NCI-H146 treated with DMSO at 0.1 percent for 48 hours (cell line): ENCODE data around the gene C9orf78.
A peak's percentile ranks its signal among the peaks of the same experiment; 100 is the strongest.

Source experiments
- DNase-seq: peaks from one replicate; lab custom pipeline; 2025; ENCODE audit not compliant: unreplicated experiment; lab: John Stamatoyannopoulos, UW

C9orf78 gene, protein sequence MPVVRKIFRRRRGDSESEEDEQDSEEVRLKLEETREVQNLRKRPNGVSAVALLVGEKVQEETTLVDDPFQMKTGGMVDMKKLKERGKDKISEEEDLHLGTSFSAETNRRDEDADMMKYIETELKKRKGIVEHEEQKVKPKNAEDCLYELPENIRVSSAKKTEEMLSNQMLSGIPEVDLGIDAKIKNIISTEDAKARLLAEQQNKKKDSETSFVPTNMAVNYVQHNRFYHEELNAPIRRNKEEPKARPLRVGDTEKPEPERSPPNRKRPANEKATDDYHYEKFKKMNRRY

GRCh38 chr9:129835128-129835859 lies at the start of gene C9orf78, which contains the start of gene USP20:
Gene C9orf78 (minus strand): TSS chr9:129835275. CDS start chr9:129835221, 54 bp downstream.
Gene USP20 (plus strand): TSS chr9:129835458. CDS start chr9:129852556, 17,098 bp downstream.
- DNase-seq, result peak; percentile 84

DNA sequence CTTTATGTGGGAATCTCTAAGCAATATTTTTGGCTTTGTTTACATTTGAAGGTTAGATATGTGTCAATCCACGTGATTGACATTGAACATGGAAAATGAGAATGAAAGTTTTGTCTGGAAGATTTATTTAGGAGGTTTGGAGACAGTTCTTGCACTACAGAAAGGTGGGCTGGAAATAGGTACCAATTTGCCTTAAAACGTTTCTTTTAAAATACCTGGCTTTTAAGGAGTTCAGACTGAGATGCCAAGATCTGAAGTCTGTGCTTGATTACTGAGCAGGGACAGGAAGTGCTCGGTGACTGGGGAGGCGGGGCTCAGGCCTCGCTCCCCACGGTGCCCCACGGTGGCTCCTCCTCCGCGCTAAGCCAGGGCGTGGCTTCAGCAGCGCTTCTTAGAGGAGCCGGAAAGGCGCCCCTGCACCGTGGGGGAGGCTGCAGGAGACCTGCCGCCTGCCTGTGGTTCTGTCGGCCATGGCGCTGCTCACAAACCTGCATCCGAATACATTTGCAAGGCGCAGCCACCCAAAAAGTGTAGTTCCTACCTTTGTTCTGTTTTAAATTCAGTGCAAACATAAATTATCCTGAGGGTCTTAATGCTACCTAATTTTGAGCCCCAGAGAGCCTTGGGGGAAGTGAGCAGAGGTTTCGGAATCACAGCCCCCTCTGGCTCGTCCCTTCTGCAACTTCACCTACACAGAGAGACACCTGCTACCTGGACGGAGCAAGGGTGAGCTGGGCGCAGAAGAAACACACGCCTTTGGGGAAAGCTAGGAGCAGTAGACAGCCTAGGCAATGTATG lies 49.3 kb upstream of the C9orf78 start:
- peak; percentile 69 for DNase-seq

GRCh38 chr9:129881547-129882324 lies 46.7 kb upstream of the C9orf78 start:
- DNase-seq, result no peak

GRCh38 chr9:129880654-129881546 lies 45.8 kb upstream of the C9orf78 start:
- DNase-seq, result no peak

GRCh38 chr9:129879991-129880653 lies 45.0 kb upstream of the C9orf78 start:
- no peak for DNase-seq

- no peak for DNase-seq
Observed at GRCh38 chr9:129879103-129879699, 44.1 kb upstream of the C9orf78 start.

DNA sequence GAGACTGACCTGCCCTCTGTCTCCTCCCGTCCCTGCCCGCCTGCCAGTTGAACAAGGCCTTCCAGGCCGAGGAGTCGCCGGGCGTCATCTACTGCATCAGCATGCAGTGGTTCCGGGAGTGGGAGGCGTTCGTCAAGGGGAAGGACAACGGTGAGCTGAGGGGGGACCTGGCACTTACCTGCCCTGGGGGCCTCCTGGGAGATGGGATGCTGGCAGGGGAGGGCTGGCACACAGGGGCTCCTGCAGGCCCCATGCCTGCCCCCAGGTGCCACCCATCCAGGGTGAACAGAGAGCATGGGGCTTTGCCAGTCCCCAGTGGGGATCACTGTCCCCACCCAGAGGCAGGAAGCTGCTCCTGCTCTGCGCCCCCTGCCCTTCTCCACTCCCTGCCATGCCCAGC lies 43.2 kb upstream of the C9orf78 start:
- DNase-seq, result no peak

GRCh38 chr9:129876815-129877214 lies 41.7 kb upstream of the C9orf78 start:
- DNase-seq, result no peak

GRCh38 chr9:129875687-129876395 lies 40.8 kb upstream of the C9orf78 start:
- no peak for DNase-seq

GRCh38 chr9:129875181-129875611 lies 40.1 kb upstream of the C9orf78 start:
- no peak for DNase-seq

DNA sequence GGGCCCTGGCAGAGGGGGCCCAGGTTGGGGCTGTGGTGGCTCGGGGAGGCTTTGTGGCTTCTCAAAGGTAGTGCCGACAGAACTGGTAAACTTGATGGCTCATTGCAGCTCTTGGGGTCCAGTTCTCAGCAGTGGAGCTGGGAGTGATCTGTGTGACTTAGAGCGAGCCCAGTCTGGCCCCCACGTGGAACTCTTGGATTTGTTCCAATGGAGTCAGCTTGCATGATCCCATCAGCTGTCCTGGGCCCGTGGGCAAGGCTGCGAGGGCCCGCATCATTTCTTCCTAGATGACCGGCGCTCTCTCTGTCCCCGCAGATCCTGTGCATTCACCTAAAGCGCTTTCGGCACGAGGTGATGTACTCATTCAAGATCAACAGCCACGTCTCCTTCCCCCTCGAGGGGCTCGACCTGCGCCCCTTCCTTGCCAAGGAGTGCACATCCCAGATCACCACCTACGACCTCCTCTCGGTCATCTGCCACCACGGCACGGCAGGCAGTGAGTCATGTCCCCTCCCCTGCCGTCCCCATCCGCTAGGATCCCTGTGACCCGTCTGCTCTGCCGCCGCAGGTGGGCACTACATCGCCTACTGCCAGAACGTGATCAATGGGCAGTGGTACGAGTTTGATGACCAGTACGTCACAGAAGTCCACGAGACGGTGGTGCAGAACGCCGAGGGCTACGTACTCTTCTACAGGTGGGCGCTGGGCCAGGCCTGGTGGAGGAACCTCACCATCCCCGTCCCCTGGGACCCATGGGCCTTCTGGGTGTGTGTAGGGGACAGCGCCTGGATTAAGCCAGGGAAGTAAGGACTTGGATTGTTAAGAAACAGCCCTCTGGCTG lies 39.4 kb upstream of the C9orf78 start:
- no peak for DNase-seq

GRCh38 chr9:129873563-129874190 lies 38.6 kb upstream of the C9orf78 start:
- no peak for DNase-seq

GRCh38 chr9:129871046-129871445 lies 36.0 kb upstream of the C9orf78 start:
- DNase-seq, result no peak

DNA sequence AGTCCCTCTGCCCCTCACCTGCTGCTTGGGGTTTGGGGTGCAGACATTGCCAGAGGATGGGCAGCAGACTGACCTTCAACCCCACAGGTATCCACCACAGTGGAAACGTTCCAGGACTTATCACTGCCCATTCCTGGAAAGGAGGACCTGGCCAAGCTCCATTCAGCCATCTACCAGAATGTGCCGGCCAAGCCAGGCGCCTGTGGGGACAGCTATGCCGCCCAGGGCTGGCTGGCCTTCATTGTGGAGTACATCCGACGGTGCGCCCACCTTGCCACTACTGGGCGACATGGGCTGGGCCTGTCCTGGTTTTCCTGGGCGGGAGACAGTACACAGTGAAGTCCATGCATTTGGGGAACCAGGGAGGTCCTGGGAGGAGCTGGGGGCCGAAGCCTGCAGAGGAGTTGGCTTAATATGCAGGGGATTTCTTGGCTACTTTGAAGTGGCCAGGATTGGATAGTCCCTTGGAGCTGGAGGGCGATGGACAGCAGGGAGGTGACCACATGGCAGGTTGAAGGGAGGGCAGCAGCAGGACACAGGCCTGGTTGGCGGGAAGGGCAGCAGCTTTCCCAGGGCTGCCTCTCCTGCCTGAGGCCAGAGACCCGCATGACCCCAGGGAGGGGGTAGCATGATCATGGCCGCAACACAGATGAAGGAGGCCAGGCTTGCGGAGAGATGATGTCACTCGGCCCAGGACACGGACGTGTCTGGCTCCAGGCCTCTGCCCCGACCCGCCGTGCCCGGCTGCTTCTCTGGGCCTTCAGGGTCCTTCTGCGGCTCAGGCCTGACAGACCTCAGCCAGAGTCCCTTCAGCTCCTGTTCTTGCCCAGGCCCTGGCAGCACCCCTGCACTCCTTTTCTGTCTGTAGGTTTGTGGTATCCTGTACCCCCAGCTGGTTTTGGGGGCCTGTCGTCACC lies 34.8 kb upstream of the C9orf78 start:
- DNase-seq, result no peak

GRCh38 chr9:129868872-129869486 lies 33.9 kb upstream of the C9orf78 start:
- DNase-seq, result no peak
